ENCODE data around the gene ETV4.

GRCh38 chr17:43515656-43516055 lies 30.5 kb downstream of the ETV4 start:
- TF ChIP-seq NONO (IDR thresholded peaks at IDR 0.05) (no peak), NONO (CRISPR knock-in tag; conservative IDR thresholded peaks at IDR 0.05) (no peak), ERF (CRISPR knock-in tag; IDR thresholded peaks at IDR 0.05) (no peak), PBX3 (CRISPR knock-in tag; IDR thresholded peaks at IDR 0.05; ENCODE audit: borderline replicate concordance) (no peak)
